ENCODE measurements around the gene PFKP. TPM values are rescaled to one million over a fixed set of nuclear protein-coding genes. Genes with fewer than 3 reads are reported as not detected.

The PFKP gene
- total RNA-seq, 1 donor from 2014 or later: 42.8 TPM

GRCh38 chr10:3119796-3120459 lies 52.6 kb downstream of the PFKP start:
- no peak overlapping the region for H3K4me3 Mint-ChIP-seq
- no peaks in the 10 kb centered on the region for H3K27me3 Mint-ChIP-seq
- TF ChIP-seq CTCF (IDR thresholded peaks at IDR 0.05): no peak
- H3K36me3 Mint-ChIP-seq (ENCODE audit: low read depth): peaks cover 74% of the 10 kb centered on the region
- intact Hi-C loops (cut with micrococcal nuclease): no loop called here
- ChIA-PET POLR2A (no interaction called here), CTCF (no interaction called here)
- no peaks in the 10 kb centered on the region for H3K9me3 Mint-ChIP-seq
- DNase-seq: no peak
- no peak for ATAC-seq (ENCODE audit: low read depth)
- H3K4me1 Mint-ChIP-seq: no peaks in the 10 kb centered on the region
- no peak overlapping the region for H3K27ac Mint-ChIP-seq

GRCh38 chr10:3122034-3122433 lies 54.7 kb downstream of the PFKP start:
- ChIA-PET CTCF (no interaction called here), POLR2A (interaction anchor here (0.7 kb wide), 1 partner anchor 83 kb away, joined by 7 read pairs; no protein-coding TSS in a partner anchor)
- intact Hi-C loops (cut with micrococcal nuclease): no loop called here
- no peaks in the 10 kb centered on the region for H3K27me3 Mint-ChIP-seq
- no peak overlapping the region for H3K27ac Mint-ChIP-seq
- ATAC-seq (ENCODE audit: low read depth): no peak
- no peak overlapping the region for H3K4me3 Mint-ChIP-seq
- no peaks in the 10 kb centered on the region for H3K4me1 Mint-ChIP-seq
- no peak for TF ChIP-seq CTCF (IDR thresholded peaks at IDR 0.05)
- H3K36me3 Mint-ChIP-seq (ENCODE audit: low read depth): peaks cover 69% of the 10 kb centered on the region
- H3K9me3 Mint-ChIP-seq: no peaks in the 10 kb centered on the region
- no peak for DNase-seq

- Mint-ChIP-seq H3K27ac (no peak overlapping the region), H3K27me3 (no peaks in the 10 kb centered on the region), H3K9me3 (peaks cover 2% of the 10 kb centered on the region), H3K4me1 (no peaks in the 10 kb centered on the region), H3K4me3 (no peak overlapping the region), H3K36me3 (ENCODE audit: low read depth) (peaks cover 68% of the 10 kb centered on the region)
- ChIA-PET POLR2A (no interaction called here), CTCF (no interaction called here)
- intact Hi-C loops (cut with micrococcal nuclease): no loop called here
- ATAC-seq (ENCODE audit: low read depth) (no peak), DNase-seq (no peak)
- TF ChIP-seq CTCF (IDR thresholded peaks at IDR 0.05): no peak
Measured at GRCh38 chr10:3122486-3123205, 55.3 kb downstream of the PFKP start.

GRCh38 chr10:3123571-3124411 lies 56.4 kb downstream of the PFKP start:
- Mint-ChIP-seq H3K9me3 (peaks cover 3% of the 10 kb centered on the region), H3K4me1 (no peaks in the 10 kb centered on the region), H3K36me3 (ENCODE audit: low read depth) (peaks cover 69% of the 10 kb centered on the region), H3K4me3 (no peak overlapping the region), H3K27ac (no peak overlapping the region), H3K27me3 (no peaks in the 10 kb centered on the region)
- POLR2A ChIA-PET: no interaction called here
- CTCF ChIA-PET: no interaction called here
- ATAC-seq (ENCODE audit: low read depth): no peak
- DNase-seq: no peak
- no peak for TF ChIP-seq CTCF (IDR thresholded peaks at IDR 0.05)
- intact Hi-C loops (cut with micrococcal nuclease): no loop called here
